ENCODE measurements around the gene ATP6V0D1.

The ATP6V0D1 gene

DNA sequence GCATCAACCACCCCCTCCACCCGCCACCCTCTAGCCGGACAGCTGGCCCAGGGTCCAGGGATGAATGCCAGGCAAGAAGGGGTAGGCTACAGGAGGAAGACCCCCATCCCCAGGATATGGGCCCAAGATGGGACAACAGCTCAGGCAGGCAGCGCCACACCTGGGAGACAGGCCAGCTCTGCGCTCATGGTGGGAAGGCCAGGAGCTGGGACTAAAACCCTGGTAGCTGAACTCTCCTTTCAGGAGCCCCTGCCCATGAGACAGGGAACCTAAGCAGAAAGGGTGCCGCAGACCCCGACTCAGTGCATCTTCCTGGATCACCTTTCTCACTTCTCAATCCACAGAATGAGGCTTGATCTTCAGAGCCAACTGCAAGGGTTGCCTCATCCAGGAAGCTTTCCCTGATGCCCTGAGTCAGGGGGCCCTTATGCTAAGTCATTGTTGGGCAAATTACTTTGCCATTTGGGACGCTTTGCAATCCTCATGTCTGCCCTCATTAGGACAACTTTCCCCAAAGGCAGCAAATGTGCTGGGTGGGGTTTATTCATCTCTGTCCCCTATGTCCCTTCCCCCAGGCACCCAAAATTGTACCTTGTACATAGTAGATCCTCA, 73.7 kb downstream of the ATP6V0D1 start:
- no peak for DNase-seq (ENCODE audit: low read depth)

DNA sequence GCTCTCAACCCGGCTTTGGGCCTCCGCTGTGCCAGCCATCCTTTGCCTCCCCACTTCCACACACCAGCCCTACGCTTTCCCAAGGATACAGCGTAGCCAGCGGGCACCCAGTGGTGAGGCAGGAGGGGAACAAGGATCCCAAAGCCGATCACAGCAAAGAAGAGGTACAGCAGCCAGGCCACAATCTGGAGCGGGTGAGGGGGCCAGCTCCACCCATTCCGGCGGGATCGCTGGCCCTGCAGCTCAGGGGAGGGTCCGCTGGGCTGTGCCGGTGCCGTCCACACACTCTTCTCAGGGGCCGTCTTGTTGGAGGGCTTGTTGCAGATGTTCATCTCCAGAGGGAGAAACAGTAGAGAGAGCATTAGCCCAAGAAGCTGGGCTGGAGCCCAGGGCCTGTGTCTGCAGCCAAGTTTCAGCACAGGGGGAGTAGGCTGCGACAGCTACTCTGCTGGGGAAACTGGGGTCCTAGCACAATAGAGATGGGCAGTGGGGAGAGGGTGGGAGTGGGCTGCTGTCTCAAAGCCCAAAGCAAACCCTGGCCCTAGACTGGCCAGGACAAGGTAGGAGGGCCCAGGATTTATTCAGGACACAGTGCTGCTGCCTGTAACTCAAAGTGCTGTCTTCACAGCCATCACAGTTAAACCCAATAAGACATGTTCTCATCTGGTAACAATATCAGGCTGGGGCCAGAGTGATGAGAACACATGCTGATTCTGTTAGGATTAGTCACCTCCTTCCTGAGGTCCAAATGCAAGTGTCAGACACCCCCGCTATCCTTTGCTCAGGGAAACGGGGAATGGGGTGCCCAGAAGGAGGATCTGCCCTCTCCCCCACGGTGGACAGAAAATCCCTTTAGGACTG, 74.6 kb downstream of the ATP6V0D1 start:
- no peak for DNase-seq (ENCODE audit: low read depth)

DNA sequence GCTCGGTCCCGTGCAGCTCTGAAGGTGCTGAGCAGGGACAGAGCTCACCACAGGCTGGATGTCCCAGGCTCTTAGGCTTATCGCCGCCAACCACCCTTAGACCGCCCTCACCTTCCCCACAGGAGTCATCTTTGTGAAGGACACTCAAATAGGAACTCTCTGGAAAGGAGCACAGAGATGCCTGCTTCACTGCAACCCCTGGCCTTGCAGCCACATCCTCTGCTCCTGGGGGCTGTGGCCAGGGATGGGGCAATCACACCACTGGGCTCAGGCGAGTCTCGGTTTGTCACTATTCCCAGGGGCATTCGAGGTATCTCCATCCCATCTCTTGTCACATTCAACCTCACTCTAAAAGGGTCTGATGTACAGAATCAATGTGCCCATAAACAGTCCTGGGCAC, 75.6 kb downstream of the ATP6V0D1 start:
- no peak for DNase-seq (ENCODE audit: low read depth)

DNA sequence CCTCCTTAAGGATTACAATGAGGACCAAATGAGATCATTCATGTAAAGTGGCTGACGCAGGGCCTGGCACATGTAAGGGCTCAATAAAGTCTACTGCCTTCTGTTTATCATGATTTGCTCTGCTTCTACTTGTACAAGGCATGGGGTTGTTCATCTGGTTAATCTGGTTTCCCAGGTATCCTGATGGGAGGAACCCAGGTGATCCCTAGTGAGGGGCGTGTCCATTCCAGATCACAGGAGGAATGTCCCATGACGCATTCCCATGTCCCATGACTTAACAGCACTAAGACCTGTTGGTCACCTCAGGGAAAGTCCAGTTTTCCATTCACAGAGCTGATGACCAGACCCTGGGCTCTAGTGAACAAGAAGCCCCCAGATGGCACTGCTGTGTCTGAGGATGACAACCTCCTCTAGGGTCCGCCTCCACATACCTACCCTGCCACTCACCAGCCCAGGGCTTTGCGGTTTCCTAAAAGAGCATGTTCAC, 76.2 kb downstream of the ATP6V0D1 start:
- DNase-seq (ENCODE audit: low read depth), result no peak

DNA sequence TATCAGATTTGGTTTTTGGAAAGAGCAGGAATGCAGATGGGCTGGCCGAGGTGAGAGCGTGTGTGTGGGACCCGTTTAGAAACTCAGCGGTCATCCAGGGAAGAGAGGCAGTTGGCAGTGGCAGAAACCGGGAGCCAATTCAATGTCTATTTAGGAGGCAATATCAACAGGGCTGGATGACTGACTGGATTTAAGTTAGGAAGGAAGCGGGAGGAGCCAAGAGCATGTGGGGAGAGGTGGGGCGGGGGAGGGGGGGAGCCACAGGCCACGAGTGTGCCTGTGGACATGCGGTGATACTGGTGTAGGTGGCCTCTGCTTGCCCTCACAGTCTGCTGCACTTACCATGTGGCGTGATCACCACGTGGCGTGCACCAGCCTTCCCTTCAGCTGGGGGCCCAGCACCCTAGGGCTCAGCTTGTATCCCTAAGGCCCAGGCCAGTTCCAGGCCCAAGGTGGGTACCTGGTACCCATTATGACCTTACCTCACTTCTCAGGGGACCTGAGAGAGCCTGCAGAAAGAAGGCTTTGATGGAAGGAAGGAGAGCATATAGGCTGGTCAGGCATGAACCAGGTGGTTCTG, 76.9 kb downstream of the ATP6V0D1 start:
- DNase-seq (ENCODE audit: low read depth), result no peak

DNA sequence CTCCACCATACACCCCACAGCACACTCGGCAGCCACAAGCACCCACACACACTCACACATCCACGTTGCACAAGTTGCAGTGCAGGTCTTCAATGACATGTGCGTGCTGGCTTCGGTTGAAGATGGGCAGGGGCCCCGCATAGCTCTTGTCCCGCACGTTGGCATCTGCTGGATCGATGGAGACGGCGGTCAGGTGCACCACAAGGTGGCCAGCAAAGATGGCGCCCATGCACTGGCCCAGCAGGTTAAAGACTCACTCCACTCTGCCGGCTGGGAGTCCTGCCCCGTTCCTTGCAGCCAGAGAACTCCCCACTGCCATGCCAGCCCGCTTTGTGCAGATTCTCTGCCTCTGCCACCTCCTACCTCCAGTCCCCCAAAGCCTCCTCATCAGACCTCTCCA, 80.1 kb downstream of the ATP6V0D1 start:
- no peak for DNase-seq (ENCODE audit: low read depth)

DNA sequence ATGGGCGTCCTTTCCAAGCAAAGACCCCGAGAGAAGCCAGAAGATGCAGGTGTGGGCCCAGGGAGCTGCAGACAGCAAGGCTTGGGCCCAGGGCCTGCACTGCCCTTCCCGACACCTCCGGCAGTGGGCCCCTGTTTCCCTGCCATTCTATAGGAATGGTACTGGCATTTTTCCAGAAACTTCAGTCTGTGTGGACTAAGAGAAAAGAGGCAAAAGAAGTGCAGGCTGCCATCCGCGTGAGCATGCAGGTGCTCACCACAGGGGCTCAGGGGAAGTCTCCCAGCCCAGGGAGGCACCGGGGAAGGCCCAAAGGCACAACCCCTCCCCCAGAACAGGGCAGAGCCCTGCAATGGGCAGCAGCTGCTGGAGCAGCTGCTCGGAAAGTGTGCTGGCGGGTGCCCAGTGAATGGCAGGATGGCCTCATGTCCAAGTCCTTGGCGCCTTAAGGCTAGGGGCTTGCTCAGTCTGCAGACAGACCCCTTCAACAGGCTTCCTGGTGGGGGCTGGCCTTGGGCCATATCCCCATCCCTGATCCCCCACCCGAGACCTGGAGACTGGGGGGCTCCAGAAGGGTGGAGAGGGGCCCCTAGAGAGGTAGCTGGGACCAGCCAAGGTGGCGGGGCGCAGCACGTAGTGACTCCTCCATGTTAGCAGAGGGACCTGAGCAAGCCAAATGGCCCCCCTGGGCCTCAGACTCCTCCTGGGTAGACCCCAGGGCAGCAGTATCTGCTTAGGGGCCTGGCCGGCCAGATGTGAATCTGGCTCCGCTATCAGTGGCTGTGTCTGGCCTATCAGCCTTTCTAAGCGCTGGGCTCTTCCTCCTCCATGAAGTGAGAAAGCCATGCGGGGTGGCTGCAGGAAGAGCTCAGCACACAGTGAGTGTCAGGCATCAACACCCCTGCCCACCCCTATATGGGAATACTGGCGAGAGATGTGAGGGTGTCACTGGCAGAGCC, 80.9 kb downstream of the ATP6V0D1 start:
- DNase-seq (ENCODE audit: low read depth), result no peak

DNA sequence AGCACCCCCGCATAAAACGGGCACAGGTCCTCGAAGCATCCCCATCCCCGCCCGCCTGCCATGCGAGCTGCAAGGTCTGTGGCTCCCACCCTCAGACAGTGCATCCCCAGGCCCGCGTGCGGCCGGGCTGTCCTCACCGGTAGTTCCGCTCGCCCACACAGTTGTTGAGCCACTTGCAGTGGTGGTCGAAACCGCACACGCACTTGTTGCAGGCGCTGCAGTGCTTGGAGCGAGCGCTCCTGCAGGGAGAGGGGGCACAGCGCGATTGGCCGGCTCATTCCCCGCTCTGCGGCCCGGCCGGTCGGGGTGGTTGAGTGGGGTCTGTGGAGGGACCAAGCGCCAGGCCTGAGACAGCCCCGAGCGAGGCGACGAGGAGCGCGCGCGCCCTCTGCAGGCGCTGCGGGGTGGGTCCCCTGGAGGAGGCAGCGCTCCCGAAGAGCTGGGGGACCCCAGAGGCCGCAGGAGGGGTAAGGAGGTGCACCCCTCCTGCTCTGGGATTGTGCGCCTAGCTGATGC, 81.7 kb downstream of the ATP6V0D1 start:
- DNase-seq (ENCODE audit: low read depth), result peak; percentile 66

DNA sequence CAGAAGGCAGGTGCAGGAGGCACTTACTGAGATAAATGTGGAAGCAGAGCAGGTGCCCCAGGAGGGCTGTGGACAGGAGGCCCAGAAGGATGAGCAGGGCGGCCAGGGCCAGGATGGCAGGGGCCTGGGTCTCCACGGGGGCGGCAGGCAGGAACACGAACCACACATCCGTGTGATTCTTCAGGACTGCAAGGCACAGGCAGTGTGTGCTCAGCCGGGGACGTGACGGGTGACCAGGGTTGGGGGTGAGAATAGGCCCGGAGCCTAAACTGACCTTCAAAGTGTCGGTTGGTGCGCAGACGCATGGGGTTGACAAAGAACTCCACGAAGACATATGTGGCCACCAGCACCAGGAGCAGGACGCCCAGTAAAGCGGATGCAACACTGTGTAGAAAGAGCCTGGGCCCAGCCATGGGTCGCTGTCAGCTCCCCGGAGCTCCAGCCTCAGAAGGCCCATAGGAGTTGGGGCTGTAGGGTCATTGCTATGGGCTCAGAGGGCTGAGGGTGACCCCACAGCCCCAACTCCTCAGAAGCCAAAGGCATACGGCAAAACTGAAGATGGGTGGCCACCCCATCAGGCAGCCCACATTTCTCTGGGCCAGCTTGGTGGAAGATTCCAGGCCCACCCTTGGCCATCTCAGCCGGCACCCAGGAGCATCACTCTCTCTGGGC, 82.3 kb downstream of the ATP6V0D1 start:
- no peak for DNase-seq (ENCODE audit: low read depth)

DNA sequence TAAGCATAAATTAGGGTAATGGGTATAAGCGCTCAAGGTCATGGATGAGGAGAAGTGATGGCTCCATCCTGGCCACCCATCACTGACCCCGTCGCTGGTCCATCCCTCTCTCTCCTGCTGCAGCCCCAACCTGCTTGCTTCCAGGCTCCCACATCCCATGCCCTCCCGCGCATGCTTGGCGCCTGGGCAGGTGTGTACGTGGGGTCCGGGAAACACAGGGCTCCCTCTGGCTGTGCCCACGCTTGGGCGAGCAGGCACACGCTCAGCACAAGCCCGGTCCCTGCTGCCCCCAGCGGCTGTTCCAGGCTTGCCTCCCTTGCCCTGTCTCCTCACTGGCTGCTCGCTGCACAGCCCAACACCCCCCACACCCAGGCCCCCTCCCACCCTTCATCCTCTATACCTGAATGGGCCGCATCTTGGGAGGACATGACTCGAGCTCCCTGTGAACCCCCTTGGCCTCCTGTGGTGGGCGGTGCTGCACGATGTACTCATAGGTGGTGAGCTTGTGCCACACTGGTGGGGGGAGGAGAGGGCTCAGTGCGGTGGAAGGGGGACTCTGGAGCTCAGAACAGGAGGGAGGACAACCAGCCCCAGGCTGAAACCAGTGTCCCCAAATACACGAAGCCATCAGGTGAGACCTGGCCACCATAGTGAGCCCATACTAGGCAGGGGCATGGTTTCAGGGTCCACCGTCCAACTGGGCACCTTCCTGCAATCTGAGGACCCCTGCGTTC, 83.0 kb downstream of the ATP6V0D1 start:
- DNase-seq (ENCODE audit: low read depth), result no peak

DNA sequence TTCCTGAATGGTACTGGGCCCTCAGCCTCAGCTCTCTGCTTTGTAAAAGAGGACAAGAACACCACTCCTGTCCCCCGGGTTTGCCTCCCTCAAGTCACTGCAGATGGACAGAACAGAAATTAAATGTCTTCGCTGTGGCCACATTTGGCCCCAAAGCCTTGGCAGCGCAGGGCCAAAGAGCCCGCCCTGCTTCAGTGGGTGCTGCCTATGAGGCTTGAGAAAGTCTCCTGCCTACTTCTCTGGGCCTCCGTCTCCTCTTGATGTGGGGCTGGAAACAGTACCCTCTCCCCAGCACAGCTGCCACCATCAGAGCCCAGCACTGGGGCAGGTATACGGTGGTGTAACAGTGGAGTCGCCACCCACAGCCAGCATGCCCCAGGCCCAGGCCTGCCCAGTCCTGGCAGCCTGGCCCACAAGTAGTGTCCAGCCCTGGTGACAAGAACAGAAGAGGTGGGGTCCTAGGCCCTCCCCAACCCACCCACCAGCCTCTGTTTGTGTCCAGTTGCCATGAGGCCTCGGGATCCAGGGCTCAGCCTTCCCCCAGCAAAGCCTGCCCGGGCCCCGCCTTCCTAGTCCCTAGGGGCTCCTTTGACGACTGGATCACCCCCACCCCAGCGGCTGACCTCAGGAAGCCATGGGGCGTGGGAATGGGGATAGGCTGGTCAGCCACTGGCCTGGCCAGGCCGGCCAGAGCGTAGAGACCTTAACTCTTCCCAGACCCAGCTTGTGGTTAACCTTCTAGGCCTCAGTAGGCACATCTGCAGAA, 83.7 kb downstream of the ATP6V0D1 start:
- DNase-seq (ENCODE audit: low read depth), result no peak

DNA sequence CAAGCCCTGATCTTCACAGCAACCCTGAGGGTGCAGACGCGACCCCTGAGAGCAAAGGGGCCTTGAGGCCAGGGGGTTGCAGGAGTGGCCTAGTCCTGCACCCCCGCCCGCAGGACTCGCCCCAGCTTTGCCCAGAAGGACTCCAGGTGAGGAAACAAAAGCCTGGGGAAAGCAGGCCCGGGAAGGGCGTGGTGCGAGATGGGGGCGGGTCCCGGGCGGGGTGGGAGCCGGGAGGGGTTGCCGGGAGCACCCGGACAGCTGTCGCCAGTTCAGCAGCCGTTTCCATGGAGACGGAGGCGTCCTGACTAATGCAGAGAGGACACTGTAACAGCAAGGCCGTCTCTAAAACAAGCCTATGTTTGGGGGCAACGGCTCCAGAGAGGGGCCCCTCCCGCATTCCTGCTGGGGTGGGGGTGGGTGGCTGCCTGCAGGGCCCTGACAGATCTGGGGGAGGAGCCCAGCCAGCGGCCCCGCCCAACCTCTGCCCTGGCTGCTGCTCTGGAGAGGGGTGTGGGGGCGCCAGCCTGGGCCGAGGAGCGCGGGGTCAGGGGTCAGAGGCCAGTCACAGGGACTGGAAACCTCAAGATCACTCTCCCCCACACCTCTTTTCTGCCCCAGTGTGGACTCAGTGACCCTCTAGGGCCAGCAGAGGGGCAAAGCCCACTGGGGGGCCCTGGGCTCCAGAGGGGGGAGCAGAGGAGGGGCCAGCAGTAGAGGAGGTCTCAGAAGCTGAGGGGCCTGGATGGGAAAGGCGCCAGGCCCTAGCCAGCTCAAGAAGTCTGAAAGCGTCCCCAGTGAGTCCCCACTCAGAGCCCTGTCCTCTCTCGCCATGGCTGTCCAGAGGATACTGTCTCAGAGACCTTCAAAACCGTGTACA, 84.6 kb downstream of the ATP6V0D1 start:
- DNase-seq (ENCODE audit: low read depth), result no peak

DNA sequence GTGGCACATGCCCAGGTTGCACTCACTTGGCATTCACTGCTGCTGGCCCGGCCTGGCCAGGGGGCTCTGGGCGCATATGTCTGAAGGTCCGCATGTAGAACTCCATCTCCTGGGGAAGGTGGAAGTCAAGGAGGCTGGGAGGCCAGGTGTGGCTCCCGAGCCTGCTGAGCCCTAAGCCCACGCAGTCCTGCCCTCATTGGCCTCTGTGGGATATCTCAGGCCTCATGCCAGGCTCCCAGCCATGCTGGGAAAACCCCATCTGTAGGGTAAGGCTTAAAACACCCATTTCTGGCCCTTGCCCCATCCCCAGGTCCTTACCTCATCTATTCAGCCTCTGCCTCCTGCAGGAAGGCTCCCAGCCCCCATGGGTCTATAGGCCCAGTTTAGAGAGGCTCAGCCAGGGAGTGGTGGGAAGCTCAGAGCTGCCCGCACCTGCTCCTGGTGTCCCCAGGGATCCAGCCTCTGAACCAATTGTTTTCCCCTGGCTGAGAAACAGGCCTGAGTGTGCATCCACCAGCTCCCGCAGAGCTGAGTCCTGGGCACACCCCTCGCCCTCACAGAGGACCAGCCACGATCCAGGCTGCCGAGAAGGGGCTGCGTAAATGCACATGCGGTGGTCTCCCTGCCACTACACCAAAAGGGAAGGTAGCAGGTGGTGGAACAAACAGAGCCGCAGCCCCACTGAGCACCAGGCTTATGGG, 85.3 kb downstream of the ATP6V0D1 start:
- DNase-seq (ENCODE audit: low read depth), result no peak

DNA sequence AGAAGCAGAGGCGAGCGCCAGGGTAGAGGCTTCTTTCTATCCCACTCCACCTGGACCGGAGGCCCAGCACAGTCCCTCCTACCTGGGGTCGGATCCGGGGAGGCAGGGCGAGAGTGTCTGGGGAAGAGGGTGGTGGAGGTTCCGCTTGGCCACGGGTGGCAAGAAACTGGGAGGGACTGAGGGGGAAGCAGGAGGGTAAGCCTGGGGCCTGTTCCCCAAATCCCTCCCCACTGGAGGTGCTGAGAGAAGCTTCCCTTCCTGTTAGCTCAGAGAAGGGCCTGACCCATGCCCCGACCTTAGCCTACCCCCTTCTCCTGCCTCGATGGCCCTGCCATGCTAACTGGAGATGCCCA, 85.9 kb downstream of the ATP6V0D1 start:
- DNase-seq (ENCODE audit: low read depth), result no peak

DNA sequence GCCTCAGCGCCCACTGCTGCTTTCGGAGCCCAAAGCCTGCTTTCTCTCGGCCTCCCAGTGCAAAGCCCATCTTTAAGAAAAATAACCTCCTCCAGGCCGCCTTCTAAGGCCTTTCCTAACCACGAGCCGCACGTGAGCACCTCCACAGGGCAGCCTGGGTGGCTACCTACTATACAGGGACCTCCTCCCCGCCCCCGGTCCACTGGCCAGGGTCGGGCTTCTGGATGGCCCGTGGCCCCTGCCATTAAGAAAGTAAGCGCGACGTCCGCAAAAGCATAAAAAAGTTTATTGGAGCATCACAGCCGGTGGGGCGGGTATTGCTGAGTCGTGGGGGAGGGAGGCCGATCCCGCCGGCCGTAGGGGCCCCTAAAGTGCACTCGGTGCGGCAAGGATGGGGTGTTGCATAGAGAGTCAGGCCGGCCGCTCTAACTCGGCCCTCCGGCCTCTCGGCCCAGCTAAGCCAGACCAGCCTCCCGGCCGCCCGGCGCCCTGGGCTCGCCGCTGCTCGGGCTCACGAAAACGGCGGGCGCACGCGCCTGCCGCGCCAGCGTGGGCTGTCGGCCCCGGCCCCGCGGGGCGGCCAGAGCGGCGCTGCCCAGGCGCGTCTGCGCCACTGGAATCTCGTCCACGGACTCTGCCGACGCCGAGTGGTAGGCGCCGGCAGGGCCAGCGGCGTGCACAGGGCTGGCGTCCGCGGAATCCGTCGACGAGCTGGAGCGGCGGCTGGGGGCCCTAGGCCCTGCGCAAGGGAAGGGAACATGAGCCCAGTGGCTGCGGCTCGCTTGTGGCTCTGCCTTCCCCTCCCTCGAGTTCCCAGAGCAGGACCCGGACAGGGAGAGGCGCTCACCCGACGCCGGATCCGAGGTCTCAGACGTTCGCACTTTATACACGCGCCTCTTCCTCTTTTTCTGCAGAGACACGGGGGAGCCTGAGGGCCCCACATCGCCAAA, 86.5 kb downstream of the ATP6V0D1 start:
- no peak for DNase-seq (ENCODE audit: low read depth)

DNA sequence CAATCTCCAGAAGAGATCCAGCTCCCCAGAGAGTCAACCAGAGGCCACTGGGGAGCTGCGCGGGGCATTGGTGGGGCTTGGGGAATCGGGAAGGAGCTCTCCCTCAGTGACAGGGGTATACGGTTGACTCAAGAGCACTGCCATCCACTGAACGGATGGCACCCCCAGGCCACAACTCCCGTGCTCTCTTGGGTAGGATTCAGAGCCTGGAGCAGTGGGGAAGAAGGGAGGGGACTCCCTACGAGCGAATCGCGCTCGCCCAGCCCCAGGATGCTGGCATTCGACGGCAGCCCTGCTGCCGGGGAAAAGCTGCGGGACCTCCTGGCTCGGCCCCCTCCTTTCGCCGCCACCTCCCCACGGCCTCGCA, 87.2 kb downstream of the ATP6V0D1 start:
- DNase-seq (ENCODE audit: low read depth), result no peak
